ENCODE measurements around the gene AR. TPM values are rescaled to one million over a fixed set of nuclear protein-coding genes. Genes with fewer than 3 reads are reported as not detected.
A peak's percentile ranks its signal among the peaks of the same experiment; 100 is the strongest.

AR gene
- total RNA-seq, 2 donors from 2014 or later, result 1.5 to 2.2 TPM

DNA sequence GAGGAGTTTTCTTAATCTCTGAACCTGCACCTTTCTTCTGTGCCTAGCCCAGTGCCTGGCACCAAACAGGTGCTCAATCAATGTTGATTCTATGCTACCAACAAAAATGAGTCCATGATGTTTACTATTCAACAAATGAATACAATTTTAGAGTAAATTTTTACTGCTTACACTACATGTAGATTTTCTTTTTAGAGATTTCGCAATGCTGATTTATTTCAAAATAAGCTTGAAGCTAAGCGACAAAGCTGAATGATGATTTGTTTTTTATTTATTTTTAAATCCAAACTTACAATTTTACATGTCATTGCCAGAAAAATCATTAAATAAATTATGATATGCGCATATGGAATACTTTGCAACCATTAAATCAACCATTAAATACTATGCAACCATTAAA, 55.7 kb downstream of the AR start:
- TF ChIP-seq, protein P1, sequence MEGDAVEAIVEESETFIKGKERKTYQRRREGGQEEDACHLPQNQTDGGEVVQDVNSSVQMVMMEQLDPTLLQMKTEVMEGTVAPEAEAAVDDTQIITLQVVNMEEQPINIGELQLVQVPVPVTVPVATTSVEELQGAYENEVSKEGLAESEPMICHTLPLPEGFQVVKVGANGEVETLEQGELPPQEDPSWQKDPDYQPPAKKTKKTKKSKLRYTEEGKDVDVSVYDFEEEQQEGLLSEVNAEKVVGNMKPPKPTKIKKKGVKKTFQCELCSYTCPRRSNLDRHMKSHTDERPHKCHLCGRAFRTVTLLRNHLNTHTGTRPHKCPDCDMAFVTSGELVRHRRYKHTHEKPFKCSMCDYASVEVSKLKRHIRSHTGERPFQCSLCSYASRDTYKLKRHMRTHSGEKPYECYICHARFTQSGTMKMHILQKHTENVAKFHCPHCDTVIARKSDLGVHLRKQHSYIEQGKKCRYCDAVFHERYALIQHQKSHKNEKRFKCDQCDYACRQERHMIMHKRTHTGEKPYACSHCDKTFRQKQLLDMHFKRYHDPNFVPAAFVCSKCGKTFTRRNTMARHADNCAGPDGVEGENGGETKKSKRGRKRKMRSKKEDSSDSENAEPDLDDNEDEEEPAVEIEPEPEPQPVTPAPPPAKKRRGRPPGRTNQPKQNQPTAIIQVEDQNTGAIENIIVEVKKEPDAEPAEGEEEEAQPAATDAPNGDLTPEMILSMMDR (conservative IDR thresholded peaks at IDR 0.05), result no peak
- no peaks in the 10 kb centered on the region for H3K4me1 ChIP-seq (ENCODE audit: control insufficient read depth, insufficient read depth, low read length)
- Mint-ChIP-seq H3K4me3 (no peak overlapping the region), H3K4me1 (no peaks in the 10 kb centered on the region), H3K36me3 (ENCODE audit: low read depth) (no peaks in the 10 kb centered on the region), H3K27me3 (ENCODE audit: insufficient read depth) (no peaks in the 10 kb centered on the region), H3K9me3 (peaks cover 27% of the 10 kb centered on the region), H3K27ac (no peak overlapping the region)
- no peak overlapping the region for H3K27ac ChIP-seq (ENCODE audit: low read depth, low read length)
- no peak overlapping the region for H3K9ac ChIP-seq (ENCODE audit: extremely low read depth, low read length, poor library complexity, severe bottlenecking)
- no peaks in the 10 kb centered on the region for H3K27me3 ChIP-seq (ENCODE audit: control insufficient read depth, insufficient read depth, low read length, poor library complexity, severe bottlenecking)
- H3K9me3 ChIP-seq (ENCODE audit: control insufficient read depth, low read length), result no peaks in the 10 kb centered on the region
- no peaks in the 10 kb centered on the region for H3K36me3 ChIP-seq (ENCODE audit: control insufficient read depth, insufficient read depth, low read length)
- no peak for DNase-seq
- no CpG with 5 or more reads among the region's 3 CpGs for WGBS, 2 experiments (ENCODE audit: insufficient coverage in 1 of 2, insufficient read length in 1 of 2)
- no peak overlapping the region for H3K4me3 ChIP-seq (ENCODE audit: low read length)

DNA sequence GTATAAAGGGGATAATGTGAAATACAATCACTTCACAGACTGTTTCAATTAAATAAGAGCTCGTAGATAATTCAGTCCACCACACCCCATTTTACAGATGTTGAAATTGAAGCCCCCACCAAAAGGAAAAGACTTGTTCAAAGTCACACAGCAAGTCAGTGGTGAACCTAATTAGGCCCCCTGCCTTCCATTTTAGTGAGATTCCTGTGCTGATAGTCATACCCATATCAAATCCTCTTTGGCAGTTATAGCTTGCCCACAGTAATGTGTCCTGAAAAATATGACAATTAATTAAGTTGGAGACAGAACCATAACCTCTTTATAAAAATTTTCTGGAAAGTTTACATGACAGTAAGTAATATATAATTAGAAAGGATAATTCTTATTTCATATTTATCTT, 58.0 kb downstream of the AR start:
- WGBS, 2 experiments (ENCODE audit: insufficient coverage in 1 of 2, insufficient read length in 1 of 2), result 88% methylated on average over 1 of the region's 1 CpG; no CpG with 5 or more reads in 1 of the 2 experiments

DNA sequence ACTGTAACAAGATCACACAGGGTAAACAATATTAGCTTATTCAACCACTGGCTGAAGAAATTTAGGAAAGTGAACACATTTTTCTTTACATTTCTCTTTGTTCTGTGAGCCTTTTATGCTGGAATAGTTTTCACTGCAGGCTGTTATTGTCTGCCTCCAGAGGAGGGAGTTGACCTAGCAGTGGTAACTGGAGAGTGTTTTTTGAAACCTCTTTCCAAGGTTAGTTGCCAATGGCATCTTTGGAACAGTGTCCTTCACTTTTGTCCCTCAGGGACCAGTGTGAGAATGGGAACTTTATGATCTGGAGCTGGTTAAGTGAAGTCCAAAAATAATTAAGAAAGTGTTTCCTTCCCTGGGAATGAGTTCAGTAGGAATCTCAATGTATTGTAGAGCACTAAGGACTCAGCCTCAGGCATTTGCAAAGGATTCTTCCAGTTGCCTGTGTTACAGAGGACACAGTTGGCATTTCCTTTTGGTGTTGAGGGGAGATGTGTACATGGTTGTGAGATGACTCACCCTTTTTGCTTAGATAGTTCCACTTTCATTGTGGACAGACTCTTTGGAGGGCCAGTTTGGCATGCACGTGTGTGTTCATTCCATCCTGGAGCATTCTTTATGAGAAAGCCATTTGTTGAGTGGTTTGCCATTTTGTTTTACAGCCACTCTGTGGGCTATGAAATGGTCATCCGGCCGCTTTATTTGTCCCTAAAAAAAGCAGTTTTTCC, 61.3 kb downstream of the AR start:
- Histone ChIP-seq H3K27me3 (ENCODE audit: control insufficient read depth, insufficient read depth, low read length, poor library complexity, severe bottlenecking) (no peaks in the 10 kb centered on the region), H3K9ac (ENCODE audit: extremely low read depth, low read length, poor library complexity, severe bottlenecking) (no peak overlapping the region), H3K4me3 (ENCODE audit: low read length) (no peak overlapping the region), H3K4me1 (ENCODE audit: control insufficient read depth, insufficient read depth, low read length) (no peaks in the 10 kb centered on the region), H3K9me3 (ENCODE audit: control insufficient read depth, low read length) (no peaks in the 10 kb centered on the region), H3K36me3 (ENCODE audit: control insufficient read depth, insufficient read depth, low read length) (no peaks in the 10 kb centered on the region), H3K27ac (ENCODE audit: low read depth, low read length) (peak overlapping the region; percentile 86)
- Mint-ChIP-seq H3K9me3 (peaks cover 18% of the 10 kb centered on the region), H3K4me3 (no peak overlapping the region), H3K27me3 (ENCODE audit: insufficient read depth) (no peaks in the 10 kb centered on the region), H3K36me3 (ENCODE audit: low read depth) (no peaks in the 10 kb centered on the region), H3K4me1 (no peaks in the 10 kb centered on the region), H3K27ac (no peak overlapping the region)
- no peak for DNase-seq
- WGBS, 2 experiments (ENCODE audit: insufficient coverage in 1 of 2, insufficient read length in 1 of 2), result 80 to 87% methylated on average over 2 to 3 of the region's 3 CpGs
- TF ChIP-seq, protein P1 (conservative IDR thresholded peaks at IDR 0.05), result no peak

More for the DNA sequence above, 58.0 kb downstream of the AR start:
- no peaks in the 10 kb centered on the region for H3K36me3 ChIP-seq (ENCODE audit: control insufficient read depth, insufficient read depth, low read length)
- no peak for DNase-seq
- H3K4me3 Mint-ChIP-seq, result no peak overlapping the region
- no peak overlapping the region for H3K4me3 ChIP-seq (ENCODE audit: low read length)
- H3K27me3 ChIP-seq (ENCODE audit: control insufficient read depth, insufficient read depth, low read length, poor library complexity, severe bottlenecking), result no peaks in the 10 kb centered on the region
- no peaks in the 10 kb centered on the region for H3K36me3 Mint-ChIP-seq (ENCODE audit: low read depth)
- no peak overlapping the region for H3K27ac ChIP-seq (ENCODE audit: low read depth, low read length)
- no peaks in the 10 kb centered on the region for H3K4me1 Mint-ChIP-seq
- H3K27me3 Mint-ChIP-seq (ENCODE audit: insufficient read depth), result no peaks in the 10 kb centered on the region
- peaks cover 27% of the 10 kb centered on the region for H3K9me3 Mint-ChIP-seq
- H3K27ac Mint-ChIP-seq, result no peak overlapping the region
- H3K4me1 ChIP-seq (ENCODE audit: control insufficient read depth, insufficient read depth, low read length), result no peaks in the 10 kb centered on the region
- TF ChIP-seq, protein P1 (conservative IDR thresholded peaks at IDR 0.05), result no peak
- H3K9ac ChIP-seq (ENCODE audit: extremely low read depth, low read length, poor library complexity, severe bottlenecking), result no peak overlapping the region
- H3K9me3 ChIP-seq (ENCODE audit: control insufficient read depth, low read length), result no peaks in the 10 kb centered on the region
